ENCODE data around the gene NFS1.

GRCh38 chr20:35629427-35630145, 69.6 kb downstream of the NFS1 start:
- no peak for TF ChIP-seq POLR2A (IDR thresholded peaks at IDR 0.05; ENCODE audit: low read depth, low read length)
- TF ChIP-seq SPI1 (IDR thresholded peaks at IDR 0.05; ENCODE audit: low read depth, low read length) = no peak
- TF ChIP-seq POLR2AphosphoS5 (IDR thresholded peaks at IDR 0.05; ENCODE audit: low read depth, low read length) = no peak
